ENCODE data around the gene SEMA4F.

The SEMA4F gene

DNA sequence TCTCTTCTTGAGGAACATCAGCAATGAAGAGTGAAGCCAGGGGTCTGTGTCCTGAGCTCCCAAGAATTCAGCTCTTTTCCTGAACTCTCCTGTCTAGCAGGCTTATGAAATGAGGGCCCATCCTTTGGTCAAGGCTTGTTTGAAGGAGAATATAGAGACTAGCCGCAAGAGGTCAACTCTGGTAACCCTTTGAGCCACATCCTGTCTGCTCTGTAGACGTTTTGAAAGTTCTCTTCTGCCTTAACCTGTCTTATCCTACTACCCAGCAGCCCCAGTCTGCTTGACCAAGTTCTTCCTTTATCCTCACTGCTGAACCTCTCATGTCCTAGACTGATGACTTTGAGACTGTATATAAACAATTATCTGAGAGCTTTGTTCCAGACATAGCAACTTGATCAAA, 5.4 kb downstream of the SEMA4F start:
- no peak for DNase-seq (ENCODE audit: low spot score)

DNA sequence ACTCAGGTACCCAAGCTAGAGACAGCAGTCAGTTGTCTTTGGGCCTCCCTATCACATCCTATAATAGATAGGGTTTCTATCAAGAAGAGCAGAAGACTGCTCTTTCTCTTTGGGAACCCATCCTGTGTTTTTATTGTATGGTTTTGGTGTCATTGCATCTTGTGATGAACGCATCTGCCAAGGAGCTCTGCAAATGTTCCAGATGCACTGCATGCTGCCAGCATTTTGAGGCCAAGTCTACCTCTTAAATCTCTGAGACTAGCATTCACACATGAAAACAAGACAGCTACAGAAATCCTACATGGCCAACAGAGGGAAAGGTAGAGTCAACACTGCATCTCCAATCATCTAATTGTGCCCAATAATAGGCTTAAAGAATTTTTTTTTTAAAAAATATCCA, 14.0 kb downstream of the SEMA4F start:
- no peak for DNase-seq (ENCODE audit: low spot score)

- DNase-seq (ENCODE audit: low spot score), result no peak
Measured at GRCh38 chr2:74670263-74670662, 16.2 kb downstream of the SEMA4F start.

DNA sequence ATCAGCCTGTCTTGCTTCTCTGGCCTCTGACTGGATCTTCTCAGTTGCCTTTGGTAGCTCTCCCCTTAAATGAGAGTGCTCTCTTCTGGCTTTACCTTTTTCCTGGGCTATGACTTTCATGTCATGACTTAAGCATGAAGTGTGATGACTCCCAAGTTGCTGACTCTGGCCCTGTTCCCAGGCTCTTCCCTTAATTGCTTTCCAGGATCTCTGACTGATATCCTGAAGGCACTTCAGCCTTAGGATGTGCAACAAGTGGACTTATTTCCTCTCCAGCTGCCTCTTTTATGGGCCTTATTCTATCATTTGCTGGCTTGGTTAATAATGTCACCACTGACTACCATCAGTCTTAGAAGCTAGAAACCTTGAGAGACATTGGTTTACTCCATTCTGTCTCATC, 17.4 kb downstream of the SEMA4F start:
- DNase-seq (ENCODE audit: low spot score), result no peak

- no peak for DNase-seq (ENCODE audit: low spot score)
Measured at GRCh38 chr2:74673826-74674528, 19.9 kb downstream of the SEMA4F start.

- DNase-seq (ENCODE audit: low spot score), result no peak
Measured at GRCh38 chr2:74675090-74675489, 21.0 kb downstream of the SEMA4F start.

GRCh38 chr2:74676331-74676730, 22.3 kb downstream of the SEMA4F start:
- no peak for DNase-seq (ENCODE audit: low spot score)

DNA sequence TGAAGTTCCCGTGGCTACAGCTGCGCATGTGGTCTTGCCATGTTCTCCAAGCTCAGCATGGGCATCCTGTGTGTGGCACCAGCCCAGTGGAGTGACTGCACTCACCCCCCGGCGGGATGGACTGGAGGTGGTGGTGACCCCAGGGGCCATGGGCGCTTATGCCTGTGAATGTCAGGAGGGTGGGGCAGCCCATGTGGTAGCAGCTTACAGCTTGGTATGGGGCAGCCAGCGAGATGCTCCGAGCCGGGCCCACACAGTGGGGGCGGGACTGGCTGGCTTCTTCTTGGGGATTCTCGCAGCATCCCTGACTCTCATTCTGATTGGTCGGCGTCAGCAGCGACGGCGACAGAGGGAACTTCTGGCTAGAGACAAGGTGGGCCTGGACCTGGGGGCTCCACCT, 25.6 kb downstream of the SEMA4F start:
- DNase-seq (ENCODE audit: low spot score), result no peak

GRCh38 chr2:74682501-74682900, 28.5 kb downstream of the SEMA4F start:
- no peak for DNase-seq (ENCODE audit: low spot score)

DNA sequence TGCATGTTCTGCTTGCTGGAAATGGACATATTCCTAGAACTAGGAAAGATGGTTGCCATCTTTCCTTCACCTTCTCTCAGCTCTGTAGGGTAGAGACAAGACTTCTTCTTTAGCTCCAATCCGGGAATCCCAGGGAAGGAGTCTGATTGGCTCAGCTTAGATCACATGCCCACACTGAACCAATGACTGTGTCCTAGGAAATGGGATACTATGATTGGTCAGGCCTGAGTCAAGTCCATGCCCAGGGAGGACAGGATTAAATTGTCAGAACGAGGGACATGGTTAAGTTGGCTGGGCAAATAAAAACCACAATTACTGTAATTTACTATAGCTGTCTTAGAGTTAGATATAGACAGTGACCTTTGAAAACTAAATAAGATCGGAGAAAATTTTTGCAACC, 31.4 kb downstream of the SEMA4F start:
- DNase-seq (ENCODE audit: low spot score), result no peak

- DNase-seq (ENCODE audit: low spot score), result no peak
Measured at GRCh38 chr2:74688881-74689280, 34.8 kb downstream of the SEMA4F start.

DNA sequence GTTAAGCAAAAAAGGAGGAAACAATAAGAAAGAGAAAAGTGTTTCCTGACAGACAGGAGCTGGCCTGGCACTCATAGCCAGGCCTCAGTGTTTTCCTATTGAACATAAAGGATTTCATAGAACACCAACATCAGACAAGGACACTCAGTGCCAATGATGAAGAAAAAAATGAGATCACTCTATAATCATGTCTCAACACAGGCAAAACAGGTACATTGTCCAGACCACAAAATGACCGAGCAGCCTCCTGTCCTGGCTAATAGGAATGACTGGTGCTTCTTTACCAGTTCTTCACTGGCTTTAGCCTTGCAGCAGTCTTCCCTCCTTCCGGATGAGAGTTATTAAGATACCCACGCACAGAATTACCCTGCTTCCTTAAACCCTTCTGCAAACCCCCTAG, 35.6 kb downstream of the SEMA4F start:
- DNase-seq (ENCODE audit: low spot score), result no peak

GRCh38 chr2:74690571-74690970, 36.5 kb downstream of the SEMA4F start:
- peak; percentile 67 for DNase-seq (ENCODE audit: low spot score)

DNA sequence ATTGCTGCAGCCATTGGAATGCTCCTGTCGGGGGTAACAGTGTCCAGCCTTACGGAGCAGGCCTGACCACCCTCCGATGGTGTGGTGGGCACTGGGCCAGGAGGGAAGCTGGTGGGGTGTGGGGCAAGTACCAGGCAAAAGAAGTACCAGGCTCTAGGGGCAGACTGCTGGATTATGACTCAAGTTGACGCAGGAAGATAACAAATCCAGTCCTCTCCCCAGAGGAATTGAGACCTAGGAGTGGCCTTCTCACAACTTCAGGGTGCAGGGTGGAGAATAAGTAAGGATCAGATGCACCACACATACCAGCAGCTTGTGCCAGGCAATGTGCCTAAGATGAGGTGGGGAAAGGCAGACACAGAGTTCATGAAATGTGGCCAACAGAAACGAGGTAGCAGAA, 37.9 kb downstream of the SEMA4F start:
- no peak for DNase-seq (ENCODE audit: low spot score)

DNA sequence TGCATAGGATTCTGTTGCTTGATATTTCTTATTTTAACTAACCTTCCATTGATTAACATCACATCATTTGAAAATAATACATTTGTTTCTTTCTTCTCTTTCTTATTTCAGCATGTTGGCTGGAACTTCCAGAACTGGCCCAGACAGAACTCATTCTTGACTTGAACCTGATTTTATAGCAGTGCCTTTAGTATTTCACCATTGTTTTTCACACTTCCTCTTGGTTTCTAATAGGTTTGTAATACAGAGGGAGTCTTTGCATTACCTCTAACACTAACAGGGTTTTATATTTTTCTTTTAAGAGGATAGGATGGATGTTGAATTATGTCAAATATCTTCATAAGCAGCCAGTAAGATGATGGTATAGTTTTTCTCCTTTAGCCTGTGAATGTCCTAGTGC, 39.2 kb downstream of the SEMA4F start:
- no peak for DNase-seq (ENCODE audit: low spot score)

GRCh38 chr2:74693668-74694067, 39.6 kb downstream of the SEMA4F start:
- DNase-seq (ENCODE audit: low spot score), result no peak

- no peak for DNase-seq (ENCODE audit: low spot score)
Measured at GRCh38 chr2:74694281-74694680, 40.2 kb downstream of the SEMA4F start.

- DNase-seq (ENCODE audit: low spot score), result no peak
Measured at GRCh38 chr2:74695663-74696062, 41.6 kb downstream of the SEMA4F start.

DNA sequence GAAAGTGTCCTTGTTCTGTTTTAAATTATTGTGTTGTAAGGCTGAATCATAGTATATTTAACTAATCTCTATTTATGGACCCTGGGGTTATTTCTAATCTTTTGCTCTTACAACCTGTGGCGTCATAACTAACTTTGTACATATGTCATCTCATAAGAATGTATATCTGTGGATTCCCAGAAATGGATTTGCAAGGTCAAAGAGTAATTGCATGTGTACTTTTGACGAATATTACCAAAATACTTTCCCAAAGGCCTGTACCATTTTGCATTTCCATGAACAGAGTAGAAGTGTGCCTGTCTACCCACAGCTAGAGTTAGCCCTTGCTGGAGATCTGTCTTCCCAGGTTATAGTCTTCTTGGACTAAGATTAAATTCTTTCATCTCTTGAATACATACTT, 42.8 kb downstream of the SEMA4F start:
- no peak for DNase-seq (ENCODE audit: low spot score)

DNA sequence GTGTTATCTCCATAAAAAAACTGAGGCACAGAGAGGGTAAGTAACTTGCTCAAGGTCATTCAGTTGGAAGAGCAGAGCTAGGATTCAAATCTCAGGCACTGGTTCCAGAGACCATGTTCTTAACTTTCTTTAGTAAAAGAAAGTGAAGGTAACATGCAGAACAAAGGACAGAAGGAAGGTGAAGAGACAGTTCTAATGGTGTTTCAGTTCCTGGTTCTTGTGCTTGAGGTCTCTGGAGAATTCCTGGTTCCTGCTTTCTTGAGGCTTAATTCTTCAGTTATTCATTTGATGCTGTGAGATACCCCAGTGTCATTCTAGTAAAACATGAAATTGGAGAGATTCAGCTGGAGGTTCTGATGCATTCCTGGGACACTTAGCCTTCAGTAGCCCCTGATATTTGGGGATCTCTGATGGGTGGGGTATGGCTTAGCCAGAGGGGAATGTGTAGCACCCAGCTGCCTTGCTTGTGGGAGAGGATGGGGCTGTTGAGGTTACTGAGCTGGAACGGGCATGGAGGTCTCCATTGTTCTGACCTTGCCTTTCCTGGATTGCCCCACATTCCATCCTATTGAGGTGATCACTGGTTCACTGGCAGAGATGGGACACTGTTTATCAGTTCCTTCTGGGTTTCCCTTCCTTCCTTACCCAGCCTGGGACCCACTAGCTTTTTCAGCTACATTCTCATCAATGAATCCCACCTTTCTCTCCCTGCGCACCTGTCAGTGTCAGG, 46.8 kb downstream of the SEMA4F start:
- no peak for DNase-seq (ENCODE audit: low spot score)

GRCh38 chr2:74702001-74702715, 48.1 kb downstream of the SEMA4F start:
- no peak for DNase-seq (ENCODE audit: low spot score)

- DNase-seq (ENCODE audit: low spot score), result no peak
Measured at GRCh38 chr2:74703373-74703772, 49.3 kb downstream of the SEMA4F start.

DNA sequence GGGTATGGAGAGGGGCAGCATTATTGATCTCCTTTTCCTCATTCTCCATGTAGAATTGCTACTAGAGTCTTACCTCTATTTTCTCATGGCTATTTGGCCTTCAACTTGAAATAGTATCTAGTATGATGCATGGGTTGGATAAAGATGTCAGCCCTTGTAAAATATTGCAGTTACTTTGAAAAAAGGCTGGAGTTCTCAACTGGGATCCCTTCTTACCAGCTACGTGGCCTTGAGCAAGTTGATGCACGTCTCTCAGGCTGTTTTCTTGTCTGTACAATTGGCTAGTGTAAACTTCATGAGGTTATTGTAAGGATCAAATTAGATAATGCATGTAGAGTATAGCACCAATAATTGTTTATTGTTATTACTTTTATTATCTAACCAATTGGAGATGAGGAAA, 50.2 kb downstream of the SEMA4F start:
- DNase-seq (ENCODE audit: low spot score), result no peak

All from D341Med (cell line).